Progenitor cell of endocrine pancreas (in vitro differentiated cells): Measurements from ENCODE around the gene NDOR1. TPM values are rescaled to one million over a fixed set of nuclear protein-coding genes. Genes with fewer than 3 reads are reported as not detected.

ENCODE experiments used
- DNase-seq: peaks from one replicate; pipeline ENCODE4 v3.0.0; 2021; ENCODE audit warnings: low spot score; ENCODE audit not compliant: unreplicated experiment
- H3K27ac Mint-ChIP-seq: 2 replicates; pipeline ENCODE4 v1.8.0; 2021; ENCODE audit warnings: mild to moderate bottlenecking, moderate library complexity, mixed read lengths
- H3K27me3 Mint-ChIP-seq: 2 replicates; pipeline ENCODE4 v1.8.0; 2021; ENCODE audit warnings: mixed read lengths
- H3K36me3 Mint-ChIP-seq: 2 replicates; pipeline ENCODE4 v1.8.0; 2022; ENCODE audit warnings: mixed read lengths; ENCODE audit not compliant: insufficient read depth
- H3K4me1 Mint-ChIP-seq: 2 replicates; pipeline ENCODE4 v1.8.0; 2021; ENCODE audit warnings: low read depth, mixed read lengths
- H3K4me3 Mint-ChIP-seq: 2 replicates; pipeline ENCODE4 v1.8.0; 2021; ENCODE audit warnings: low read depth, mild to moderate bottlenecking, moderate library complexity, mixed read lengths
- H3K9me3 Mint-ChIP-seq: 2 replicates; pipeline ENCODE4 v1.8.0; 2021; ENCODE audit warnings: low read depth, mixed read lengths
- total RNA-seq: library from RNA; stranded (reverse); gene quantifications from 2 replicates; pipeline ENCODE4 v1.2.1, GENCODE V29; 2021
- TF ChIP-seq, protein P1 (sequence below): fragments of 200-600 bp; sonication (generic); IDR thresholded peaks from one replicate; pipeline ENCODE4 v1.5.0; 2021; ENCODE audit warnings: antibody characterized with exemption, mild to moderate bottlenecking; ENCODE audit not compliant: unreplicated experiment

Gene NDOR1
- total RNA-seq, 1 donor from 2014 or later: 37.4 TPM

DNA sequence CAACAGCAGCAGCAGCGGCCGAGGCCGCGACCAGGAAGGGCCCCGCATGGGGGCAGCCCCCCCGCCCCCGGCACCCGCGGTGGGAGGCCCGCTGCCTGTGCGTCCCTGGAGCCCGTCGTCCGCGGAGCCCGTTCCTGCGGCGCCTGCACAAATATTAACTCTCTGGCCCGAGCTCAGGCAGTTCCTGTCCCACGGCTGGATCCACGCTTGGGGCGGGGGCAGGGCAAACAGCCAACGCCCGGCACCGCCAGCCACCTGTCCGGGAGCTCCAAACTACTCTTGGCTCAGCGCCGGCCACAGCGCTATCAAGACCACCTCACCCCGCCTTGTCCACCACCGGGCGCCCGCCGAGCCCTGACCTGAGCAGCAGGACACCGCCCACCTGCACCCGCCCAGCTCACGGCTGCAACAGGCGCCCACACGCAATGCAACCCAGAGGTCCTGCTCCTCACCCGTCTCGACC is 35.6 kb upstream of the NDOR1 start, which contains the start of gene LRRC26:
Gene LRRC26, minus strand, starts transcription at position 156 of the 463 bp plus-strand sequence. Its CDS starts 108 bp downstream, at position 48.
- Mint-ChIP-seq H3K36me3 (no peaks in the 10 kb centered on the region), H3K4me3 (peak within 1 kb of the TSS; percentile 55), H3K27ac (no peak within 1 kb of the TSS), H3K9me3 (no peaks in the 10 kb centered on the region), H3K27me3 (peaks cover 32% of the 10 kb centered on the region), H3K4me1 (no peaks in the 10 kb centered on the region)
- no peak for DNase-seq
- TF ChIP-seq, protein P1, sequence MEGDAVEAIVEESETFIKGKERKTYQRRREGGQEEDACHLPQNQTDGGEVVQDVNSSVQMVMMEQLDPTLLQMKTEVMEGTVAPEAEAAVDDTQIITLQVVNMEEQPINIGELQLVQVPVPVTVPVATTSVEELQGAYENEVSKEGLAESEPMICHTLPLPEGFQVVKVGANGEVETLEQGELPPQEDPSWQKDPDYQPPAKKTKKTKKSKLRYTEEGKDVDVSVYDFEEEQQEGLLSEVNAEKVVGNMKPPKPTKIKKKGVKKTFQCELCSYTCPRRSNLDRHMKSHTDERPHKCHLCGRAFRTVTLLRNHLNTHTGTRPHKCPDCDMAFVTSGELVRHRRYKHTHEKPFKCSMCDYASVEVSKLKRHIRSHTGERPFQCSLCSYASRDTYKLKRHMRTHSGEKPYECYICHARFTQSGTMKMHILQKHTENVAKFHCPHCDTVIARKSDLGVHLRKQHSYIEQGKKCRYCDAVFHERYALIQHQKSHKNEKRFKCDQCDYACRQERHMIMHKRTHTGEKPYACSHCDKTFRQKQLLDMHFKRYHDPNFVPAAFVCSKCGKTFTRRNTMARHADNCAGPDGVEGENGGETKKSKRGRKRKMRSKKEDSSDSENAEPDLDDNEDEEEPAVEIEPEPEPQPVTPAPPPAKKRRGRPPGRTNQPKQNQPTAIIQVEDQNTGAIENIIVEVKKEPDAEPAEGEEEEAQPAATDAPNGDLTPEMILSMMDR: no peak

DNA sequence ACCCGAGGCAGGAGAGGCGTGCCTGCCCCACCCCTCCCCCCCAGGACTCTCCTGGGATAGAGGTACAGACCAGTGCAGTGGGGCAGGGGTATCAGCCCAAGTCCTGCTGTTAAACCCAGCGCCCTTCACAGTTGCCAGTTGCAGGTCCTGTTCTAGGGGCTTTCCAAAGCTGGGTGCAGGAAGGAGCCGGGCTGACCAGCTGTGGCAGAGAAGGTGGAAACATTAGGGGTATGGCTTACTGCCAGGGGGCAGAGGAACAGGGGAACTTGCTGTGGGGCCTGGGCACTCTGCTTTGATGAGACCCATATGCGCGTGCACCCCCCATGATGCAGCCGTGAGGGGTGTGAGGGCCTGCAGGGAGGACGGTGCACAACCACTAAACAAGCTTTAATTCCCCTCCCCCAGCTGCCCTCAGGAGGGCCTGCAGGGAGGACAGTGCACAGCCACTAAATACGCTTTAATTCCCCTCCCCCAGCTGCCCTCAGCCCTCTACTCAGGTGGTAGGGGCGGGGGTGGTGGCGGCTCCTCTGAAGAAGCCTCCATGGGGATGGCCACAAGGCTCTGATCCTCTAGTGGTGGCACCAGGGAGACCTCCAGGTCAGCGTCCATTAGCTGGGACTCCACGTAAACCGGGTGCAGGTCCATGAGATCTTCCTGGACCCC is 34.9 kb upstream of the NDOR1 start:
- Mint-ChIP-seq H3K4me3 (no peak overlapping the region), H3K36me3 (no peaks in the 10 kb centered on the region), H3K4me1 (no peaks in the 10 kb centered on the region), H3K27me3 (peaks cover 25% of the 10 kb centered on the region), H3K27ac (no peak overlapping the region), H3K9me3 (no peaks in the 10 kb centered on the region)
- no peak for DNase-seq
- TF ChIP-seq, protein P1: no peak

DNA sequence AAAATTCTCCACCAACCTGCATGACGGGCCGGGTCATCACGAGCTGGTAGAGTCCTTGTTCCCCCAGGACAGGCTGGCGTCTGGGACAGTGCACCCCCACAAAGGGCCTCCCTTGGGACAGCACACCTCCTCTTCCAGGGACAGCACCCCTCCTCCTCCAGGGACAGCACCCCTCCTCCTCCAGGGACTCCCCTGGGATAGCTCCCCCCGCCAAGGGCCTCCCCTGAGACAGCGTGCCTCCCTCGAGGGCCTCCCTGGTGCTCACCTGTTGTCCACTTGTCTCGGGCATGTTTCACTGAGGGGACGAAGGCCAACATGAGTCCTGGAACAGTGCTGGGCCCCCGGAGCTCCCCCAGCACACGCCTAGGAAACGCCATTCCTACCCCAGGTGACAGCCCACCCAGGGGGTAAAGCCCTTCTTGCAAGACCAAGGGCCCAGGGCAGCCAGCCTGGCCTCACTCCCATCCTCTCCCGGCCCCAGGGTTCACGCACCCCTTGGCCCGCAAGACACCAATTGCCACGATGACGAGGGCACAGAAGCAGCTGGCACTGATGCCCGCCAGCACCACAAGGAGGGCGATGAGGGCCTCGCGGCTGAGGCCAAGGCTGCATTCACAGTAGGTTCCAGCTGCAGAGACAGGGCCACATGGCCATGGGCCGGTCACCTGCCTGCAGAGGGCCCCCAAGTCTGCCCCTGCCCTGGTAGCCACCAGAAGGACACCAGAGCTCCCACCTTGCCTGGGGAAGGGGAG is 34.2 kb upstream of the NDOR1 start:
- Mint-ChIP-seq H3K27ac (no peak overlapping the region), H3K9me3 (no peaks in the 10 kb centered on the region), H3K27me3 (peaks cover 25% of the 10 kb centered on the region), H3K4me1 (no peaks in the 10 kb centered on the region), H3K36me3 (no peaks in the 10 kb centered on the region), H3K4me3 (no peak overlapping the region)
- TF ChIP-seq, protein P1: no peak
- no peak for DNase-seq

DNA sequence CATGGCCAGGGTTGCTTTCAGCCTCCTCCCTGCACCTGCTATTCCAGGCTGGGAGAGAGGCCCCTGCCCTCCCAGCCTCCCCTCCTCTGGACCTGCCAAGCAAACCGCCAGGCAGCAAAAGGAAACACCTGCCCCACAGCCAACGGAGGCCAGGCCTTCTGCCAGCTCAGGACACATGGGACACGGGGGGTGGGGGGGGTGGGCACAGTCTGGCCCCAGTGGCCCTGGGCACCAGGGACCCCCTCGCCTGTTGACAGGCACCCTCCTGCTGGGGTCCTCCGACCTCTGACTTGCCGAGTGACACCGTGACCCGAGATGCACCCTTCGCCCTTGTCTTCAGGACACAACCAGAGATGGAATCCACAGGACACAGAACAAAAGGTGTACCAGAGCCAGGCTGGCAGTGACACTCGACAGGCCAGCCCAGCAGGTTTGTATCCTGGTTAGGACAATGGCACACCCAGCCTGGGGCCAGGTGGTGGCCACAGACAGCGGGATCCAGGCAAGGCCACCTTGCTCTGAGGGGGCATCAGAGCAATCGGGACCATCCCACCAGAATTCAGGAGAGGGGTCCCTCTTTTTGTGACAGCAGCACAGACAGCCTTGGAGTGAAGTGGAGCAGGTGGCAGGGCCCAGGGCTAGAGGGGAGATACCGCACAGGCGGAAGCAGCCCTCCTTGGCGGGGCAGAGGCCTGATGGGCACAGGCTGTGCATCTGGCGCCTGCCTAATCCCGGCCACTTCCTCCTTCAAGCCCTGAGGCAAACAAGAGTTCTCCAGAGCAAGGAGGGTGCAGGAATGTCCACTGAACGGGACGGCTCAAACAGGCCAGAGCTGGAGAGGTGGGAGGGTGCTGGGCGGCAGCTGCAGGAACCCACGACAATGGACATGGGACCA is 32.4 kb upstream of the NDOR1 start:
- Mint-ChIP-seq H3K27ac (no peak overlapping the region), H3K9me3 (no peaks in the 10 kb centered on the region), H3K36me3 (peaks cover 4% of the 10 kb centered on the region), H3K4me1 (no peaks in the 10 kb centered on the region), H3K27me3 (peaks cover 23% of the 10 kb centered on the region), H3K4me3 (no peak overlapping the region)
- TF ChIP-seq, protein P1: no peak
- DNase-seq: no peak
